Neural progenitor cell (in vitro differentiated cells): ENCODE data around the gene PDE1C. TPM values are rescaled to one million over a fixed set of nuclear protein-coding genes. Genes with fewer than 3 reads are reported as not detected.

ENCODE experiments used
- DNase-seq: peaks from one replicate; pipeline ENCODE4 v3.0.0-alpha.2; 2016; ENCODE audit warnings: low spot score
- H2AFZ ChIP-seq: fragments of 200-600 bp; sonication (generic); replicated peaks from 2 replicates; pipeline ENCODE4 v1.6.1; 2016; ENCODE audit warnings: antibody characterized with exemption
- H3F3A ChIP-seq: fragments of 200-600 bp; sonication (generic); 2 replicates; pipeline ENCODE4 v1.6.1; 2016; ENCODE audit warnings: antibody characterized with exemption, low read depth
- H3K27ac ChIP-seq: fragments of 200-600 bp; sonication (generic); 2 replicates; pipeline ENCODE4 v1.5.1; 2016; ENCODE audit warnings: mild to moderate bottlenecking
- H3K27me3 ChIP-seq: fragments of 200-600 bp; sonication (generic); 2 replicates; pipeline ENCODE4 v1.6.1; 2016; ENCODE audit warnings: mild to moderate bottlenecking, moderate library complexity
- H3K36me3 ChIP-seq: fragments of 200-600 bp; sonication (generic); 2 replicates; pipeline ENCODE4 v1.5.1; 2016
- H3K4me1 ChIP-seq: fragments of 200-600 bp; sonication (generic); 2 replicates; pipeline ENCODE4 v1.6.1; 2016; ENCODE audit warnings: mixed run types
- H3K4me2 ChIP-seq: fragments of 200-600 bp; sonication (generic); 2 replicates; pipeline ENCODE4 v1.6.1; 2016
- H3K4me3 ChIP-seq: fragments of 200-600 bp; sonication (generic); 2 replicates; pipeline ENCODE4 v1.5.1; 2016
- H3K79me2 ChIP-seq: fragments of 200-600 bp; sonication (generic); 2 replicates; pipeline ENCODE4 v1.6.1; 2016; ENCODE audit warnings: low read depth
- H3K9ac ChIP-seq: fragments of 200-600 bp; sonication (generic); 2 replicates; pipeline ENCODE4 v1.6.1; 2016
- H3K9me3 ChIP-seq: fragments of 200-600 bp; sonication (generic); 2 replicates; pipeline ENCODE4 v1.5.1; 2016; ENCODE audit warnings: low read depth
- H4K20me1 ChIP-seq: fragments of 200-600 bp; sonication (generic); 2 replicates; pipeline ENCODE4 v1.6.1; 2016; ENCODE audit warnings: low read depth
- H3K27ac Mint-ChIP-seq: 3 replicates; pipeline ENCODE4 v1.8.0; 2021; ENCODE audit warnings: mixed read lengths
- H3K27me3 Mint-ChIP-seq: 2 replicates; pipeline ENCODE4 v1.8.0; 2022; ENCODE audit warnings: low read depth, mild to moderate bottlenecking, inconsistent platforms, moderate library complexity, mixed read lengths; ENCODE audit not compliant: insufficient read depth
- H3K36me3 Mint-ChIP-seq: 3 replicates; pipeline ENCODE4 v1.8.0; 2021; ENCODE audit warnings: mixed read lengths
- H3K4me1 Mint-ChIP-seq: 3 replicates; pipeline ENCODE4 v1.8.0; 2021; ENCODE audit warnings: mixed read lengths
- H3K4me3 Mint-ChIP-seq: 3 replicates; pipeline ENCODE4 v1.8.0; 2021; ENCODE audit warnings: mild to moderate bottlenecking, moderate library complexity, mixed read lengths
- H3K9me3 Mint-ChIP-seq: 3 replicates; pipeline ENCODE4 v1.8.0; 2020; ENCODE audit warnings: mixed read lengths
- EZH2 ChIP-seq: fragments of 200-600 bp; sonication (generic); IDR thresholded peaks from 2 replicates; pipeline ENCODE4 v1.6.1; 2017; ENCODE audit warnings: antibody characterized with exemption, mild to moderate bottlenecking, moderate library complexity
- EZH2phosphoT487 ChIP-seq: fragments of 200-600 bp; sonication (generic); IDR thresholded peaks from 2 replicates; pipeline ENCODE4 v1.6.1; 2017; ENCODE audit warnings: antibody characterized with exemption
- total RNA-seq: library from RNA; depleted of rRNA; stranded (reverse); fragments of >200 nt; gene quantifications from 2 replicates; pipeline ENCODE4 v1.2.3, GENCODE V29; 2015; ENCODE audit warnings: low replicate concordance
- TF ChIP-seq, protein P1 (sequence below): fragments of 200-600 bp; sonication (generic); IDR thresholded peaks from 2 replicates; pipeline ENCODE4 v1.5.1; 2017; ENCODE audit warnings: antibody characterized with exemption, mild to moderate bottlenecking

The PDE1C gene
- total RNA-seq, 1 donor from 2014 or later = 0.54 TPM

DNA sequence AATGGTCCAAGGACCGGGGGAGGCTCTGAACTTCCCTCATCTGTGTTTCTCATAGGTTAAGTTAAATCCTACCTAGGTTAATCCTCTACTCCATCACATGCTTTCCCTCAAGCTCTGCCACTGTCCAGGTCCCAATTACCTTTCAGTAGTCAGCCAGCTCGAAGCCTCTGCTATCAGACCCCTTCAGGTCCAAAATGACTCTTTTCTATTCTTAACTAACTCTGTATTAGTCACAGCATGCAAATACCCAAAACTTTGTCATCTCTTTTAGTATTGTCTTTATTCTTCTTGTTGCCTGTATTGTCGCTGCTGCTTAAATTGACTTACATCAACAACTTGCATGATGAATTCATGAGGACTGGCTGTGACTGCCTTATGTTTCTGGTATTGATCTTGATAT, 367.9 kb downstream of the PDE1C start:
- no peak overlapping the region for H2AFZ ChIP-seq
- no peaks in the 10 kb centered on the region for H3K36me3 ChIP-seq
- peaks cover 37% of the 10 kb centered on the region for H3K27me3 ChIP-seq
- DNase-seq = no peak
- peaks cover 2% of the 10 kb centered on the region for H3K36me3 Mint-ChIP-seq
- no peaks in the 10 kb centered on the region for H3K9me3 ChIP-seq
- H3K4me3 Mint-ChIP-seq = no peak overlapping the region
- TF ChIP-seq EZH2 (no peak), EZH2phosphoT487 (no peak)
- TF ChIP-seq, protein P1, sequence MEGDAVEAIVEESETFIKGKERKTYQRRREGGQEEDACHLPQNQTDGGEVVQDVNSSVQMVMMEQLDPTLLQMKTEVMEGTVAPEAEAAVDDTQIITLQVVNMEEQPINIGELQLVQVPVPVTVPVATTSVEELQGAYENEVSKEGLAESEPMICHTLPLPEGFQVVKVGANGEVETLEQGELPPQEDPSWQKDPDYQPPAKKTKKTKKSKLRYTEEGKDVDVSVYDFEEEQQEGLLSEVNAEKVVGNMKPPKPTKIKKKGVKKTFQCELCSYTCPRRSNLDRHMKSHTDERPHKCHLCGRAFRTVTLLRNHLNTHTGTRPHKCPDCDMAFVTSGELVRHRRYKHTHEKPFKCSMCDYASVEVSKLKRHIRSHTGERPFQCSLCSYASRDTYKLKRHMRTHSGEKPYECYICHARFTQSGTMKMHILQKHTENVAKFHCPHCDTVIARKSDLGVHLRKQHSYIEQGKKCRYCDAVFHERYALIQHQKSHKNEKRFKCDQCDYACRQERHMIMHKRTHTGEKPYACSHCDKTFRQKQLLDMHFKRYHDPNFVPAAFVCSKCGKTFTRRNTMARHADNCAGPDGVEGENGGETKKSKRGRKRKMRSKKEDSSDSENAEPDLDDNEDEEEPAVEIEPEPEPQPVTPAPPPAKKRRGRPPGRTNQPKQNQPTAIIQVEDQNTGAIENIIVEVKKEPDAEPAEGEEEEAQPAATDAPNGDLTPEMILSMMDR = no peak
- H3K9ac ChIP-seq = no peak overlapping the region
- no peak overlapping the region for H3K27ac ChIP-seq
- H3K27ac Mint-ChIP-seq = no peak overlapping the region
- no peaks in the 10 kb centered on the region for H3F3A ChIP-seq
- no peaks in the 10 kb centered on the region for H3K27me3 Mint-ChIP-seq
- no peak overlapping the region for H3K4me2 ChIP-seq
- peaks cover 8% of the 10 kb centered on the region for H3K9me3 Mint-ChIP-seq
- H4K20me1 ChIP-seq = no peaks in the 10 kb centered on the region
- H3K4me1 Mint-ChIP-seq = peaks cover 6% of the 10 kb centered on the region
- H3K4me1 ChIP-seq = no peaks in the 10 kb centered on the region
- no peaks in the 10 kb centered on the region for H3K79me2 ChIP-seq
- H3K4me3 ChIP-seq = no peak overlapping the region
